GM18909 (cell line): ENCODE data around the gene PODXL.
"Not testable (repeated sequence)": the region's sequence is repeated elsewhere in the genome, so short reads cannot be mapped to it uniquely, and the experiment has no call there.

Source experiments
- ATAC-seq: cut with Tn5 transposase; IDR thresholded peaks from one replicate; pipeline ENCODE4 v1.9.1; 2021; ENCODE audit warnings: mild to moderate bottlenecking; ENCODE audit not compliant: unreplicated experiment, poor library complexity

Gene PODXL

DNA sequence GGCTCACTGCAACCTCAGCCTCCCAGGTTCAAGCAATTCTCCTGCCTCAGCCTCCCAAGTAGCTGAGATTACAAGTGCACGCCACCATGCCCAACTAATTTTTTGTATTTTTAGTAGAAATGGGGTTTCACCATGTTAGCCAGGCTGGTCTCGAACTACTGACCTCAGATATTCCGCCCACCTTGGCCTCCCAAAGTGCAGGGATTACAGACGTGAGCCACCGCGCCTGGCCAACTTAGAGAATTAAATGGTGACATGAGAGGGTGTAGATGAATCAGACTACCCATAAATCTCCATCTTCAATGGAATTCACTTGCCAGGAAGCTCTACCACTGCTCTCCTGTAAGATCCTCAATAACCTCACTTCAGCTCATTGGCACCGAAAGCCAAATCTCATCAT lies 41.0 kb downstream of the PODXL start:
- ATAC-seq = not testable (repeated sequence)

- peak; percentile 94 for ATAC-seq
Observed at GRCh38 chr7:131513245-131514061, 43.0 kb downstream of the PODXL start.

DNA sequence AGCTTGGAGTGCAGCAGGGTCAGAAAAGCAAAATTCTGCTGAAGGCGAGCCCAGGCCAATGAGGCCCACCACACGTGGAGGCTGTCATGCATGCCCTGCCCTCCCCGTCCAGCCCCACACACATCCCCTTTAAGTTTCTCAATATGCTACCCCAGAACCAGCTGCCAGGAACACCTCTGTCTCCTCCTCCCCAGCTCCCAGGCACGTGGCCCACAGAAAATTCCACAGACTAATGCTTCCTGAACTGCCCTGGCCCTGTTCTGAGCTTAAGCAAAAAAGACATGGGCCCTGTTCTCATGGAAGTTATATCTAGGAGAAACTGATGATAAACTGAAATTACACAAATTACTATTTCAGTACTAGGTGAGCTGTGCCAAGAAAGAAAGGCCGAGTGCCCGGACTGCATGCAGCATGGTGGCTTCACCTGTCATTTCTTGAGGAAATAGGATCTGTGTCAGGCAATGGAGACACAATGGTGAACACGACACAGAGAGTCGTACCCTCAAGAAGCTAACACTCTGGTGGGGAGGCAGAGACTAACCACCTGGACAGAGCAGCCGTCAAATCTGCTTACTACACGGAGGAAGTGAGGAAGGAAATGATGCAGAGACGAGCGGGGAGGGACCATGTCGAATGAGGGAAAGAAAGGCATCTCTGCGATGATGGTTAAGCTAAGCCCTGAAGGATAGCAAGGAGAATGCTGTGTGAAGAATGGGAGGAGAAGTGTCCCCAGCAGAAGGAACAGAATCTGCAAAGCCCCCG lies 44.5 kb downstream of the PODXL start:
- ATAC-seq = no peak

DNA sequence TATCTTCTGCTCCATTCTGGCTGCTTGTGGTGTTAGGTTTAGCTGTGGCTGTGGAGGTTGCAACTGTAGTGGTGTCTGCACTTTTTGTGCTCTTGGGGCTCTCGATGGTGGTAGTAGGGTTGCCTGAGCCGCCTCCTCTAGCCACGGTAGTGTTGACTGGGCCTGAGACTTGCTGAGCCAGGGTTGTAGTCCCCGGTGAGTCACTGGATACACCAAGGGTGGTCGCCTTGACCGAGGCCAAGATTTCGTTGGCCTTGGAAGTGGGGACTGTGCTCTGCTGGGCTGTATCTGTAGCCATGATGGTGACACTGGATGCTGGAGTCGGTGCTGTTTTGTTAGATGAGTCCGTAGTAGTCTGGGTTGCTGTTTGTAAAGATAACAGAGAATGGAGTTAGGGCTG lies 45.4 kb downstream of the PODXL start:
- ATAC-seq = no peak

GRCh38 chr7:131509781-131510180 lies 46.6 kb downstream of the PODXL start:
- no peak for ATAC-seq

DNA sequence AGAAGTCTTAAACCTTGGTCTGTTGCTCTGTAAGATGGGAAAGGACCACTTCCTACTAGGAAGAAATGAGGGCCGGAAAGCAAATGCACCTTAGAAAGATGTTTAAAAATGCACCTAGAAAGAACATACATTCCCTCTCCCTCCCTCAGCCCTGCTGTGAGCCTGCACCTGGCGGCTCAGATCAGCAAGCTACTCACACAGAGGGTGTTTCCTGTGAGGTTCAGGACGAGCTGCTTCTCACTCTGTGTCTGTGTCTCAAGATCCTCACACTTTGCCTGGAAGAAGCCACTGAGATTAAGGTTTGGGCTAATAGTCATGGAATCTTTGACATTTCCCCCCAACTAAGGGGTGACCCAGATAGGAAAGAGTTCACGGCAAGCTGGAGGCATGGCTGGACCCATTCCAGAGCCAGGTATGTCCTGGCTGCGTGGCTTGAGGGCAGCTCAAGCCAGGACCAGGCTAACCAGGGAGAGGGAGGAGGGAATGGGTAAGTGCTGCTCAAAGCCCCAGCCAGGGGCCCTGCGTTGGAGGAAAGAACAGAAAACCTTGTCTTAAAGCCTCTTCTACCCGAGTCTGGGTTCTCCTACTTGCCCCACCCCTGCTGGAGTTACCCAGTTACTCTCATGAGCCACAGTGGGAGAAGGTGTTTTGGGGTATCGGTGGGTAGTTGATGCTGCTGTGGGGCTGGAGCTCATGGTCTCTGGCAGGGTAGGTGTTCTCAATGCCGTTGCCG lies 47.5 kb downstream of the PODXL start:
- no peak for ATAC-seq

GRCh38 chr7:131507592-131508331 lies 48.7 kb downstream of the PODXL start:
- peak; percentile 88 for ATAC-seq

DNA sequence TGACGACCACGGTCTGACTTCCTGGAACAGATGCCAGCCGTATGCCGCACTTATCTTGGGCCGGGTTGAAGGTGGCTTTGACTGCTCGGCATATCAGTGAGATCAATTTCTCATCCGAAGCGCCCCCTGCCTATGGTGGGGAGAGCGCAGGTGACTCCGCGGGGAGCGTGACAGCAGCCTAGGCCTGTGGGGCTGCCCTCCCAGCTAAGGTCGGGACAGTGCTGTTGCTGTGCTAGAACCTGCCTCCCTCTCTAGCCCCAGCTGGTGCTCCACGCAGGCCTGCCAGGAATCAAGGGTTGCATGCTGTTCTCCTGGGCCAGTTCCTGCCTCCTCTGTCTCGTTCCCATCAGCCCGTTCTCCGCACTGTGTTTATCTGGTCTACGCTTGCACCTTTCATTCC lies 49.8 kb downstream of the PODXL start:
- no peak for ATAC-seq

DNA sequence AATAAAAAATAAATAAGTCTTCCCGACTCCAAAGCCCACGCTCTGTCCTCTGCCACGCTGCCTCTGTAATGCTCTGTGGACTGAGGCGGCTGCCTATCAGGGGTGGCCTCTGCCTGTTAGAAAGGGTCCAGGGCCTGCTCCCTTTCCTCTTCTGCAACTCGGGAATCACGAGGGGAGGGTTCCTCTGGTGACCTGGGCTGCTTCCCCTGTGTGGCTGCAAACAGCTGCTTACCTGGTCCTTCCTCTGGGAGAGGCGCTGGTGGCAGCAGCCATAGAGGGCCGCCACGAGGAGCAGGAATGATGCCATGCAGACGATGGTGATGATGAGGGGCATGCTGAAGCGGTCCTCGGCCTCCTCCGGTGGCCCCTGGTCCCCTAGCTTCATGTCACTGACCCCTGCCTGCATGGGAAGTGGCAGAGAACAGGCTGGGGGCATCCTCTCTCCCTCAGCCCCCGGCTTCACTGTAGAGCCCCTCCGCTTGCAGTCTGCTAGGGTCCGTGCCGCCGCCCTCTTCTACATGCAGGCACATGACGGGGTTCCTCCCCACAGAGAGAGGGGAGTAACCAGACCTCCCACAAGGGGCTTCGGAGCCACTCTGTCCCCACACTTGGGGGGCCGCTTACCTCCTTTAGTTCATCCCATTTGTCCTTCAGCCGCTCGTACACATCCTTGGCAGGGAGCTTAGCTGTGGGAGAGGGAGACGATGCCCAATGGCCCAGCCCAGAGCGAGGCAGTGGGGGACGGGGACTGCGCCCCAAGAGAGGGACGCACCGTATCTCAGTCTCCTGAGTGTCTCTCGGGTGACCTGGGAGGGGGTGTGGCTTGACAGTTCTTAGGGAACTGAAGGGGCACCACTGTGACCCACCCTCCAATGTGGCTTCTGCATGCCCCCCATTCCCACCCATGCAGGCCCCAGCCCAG lies 50.5 kb downstream of the PODXL start:
- no peak for ATAC-seq

- ATAC-seq = not testable (repeated sequence)
Observed at GRCh38 chr7:131505037-131505620, 51.3 kb downstream of the PODXL start.

DNA sequence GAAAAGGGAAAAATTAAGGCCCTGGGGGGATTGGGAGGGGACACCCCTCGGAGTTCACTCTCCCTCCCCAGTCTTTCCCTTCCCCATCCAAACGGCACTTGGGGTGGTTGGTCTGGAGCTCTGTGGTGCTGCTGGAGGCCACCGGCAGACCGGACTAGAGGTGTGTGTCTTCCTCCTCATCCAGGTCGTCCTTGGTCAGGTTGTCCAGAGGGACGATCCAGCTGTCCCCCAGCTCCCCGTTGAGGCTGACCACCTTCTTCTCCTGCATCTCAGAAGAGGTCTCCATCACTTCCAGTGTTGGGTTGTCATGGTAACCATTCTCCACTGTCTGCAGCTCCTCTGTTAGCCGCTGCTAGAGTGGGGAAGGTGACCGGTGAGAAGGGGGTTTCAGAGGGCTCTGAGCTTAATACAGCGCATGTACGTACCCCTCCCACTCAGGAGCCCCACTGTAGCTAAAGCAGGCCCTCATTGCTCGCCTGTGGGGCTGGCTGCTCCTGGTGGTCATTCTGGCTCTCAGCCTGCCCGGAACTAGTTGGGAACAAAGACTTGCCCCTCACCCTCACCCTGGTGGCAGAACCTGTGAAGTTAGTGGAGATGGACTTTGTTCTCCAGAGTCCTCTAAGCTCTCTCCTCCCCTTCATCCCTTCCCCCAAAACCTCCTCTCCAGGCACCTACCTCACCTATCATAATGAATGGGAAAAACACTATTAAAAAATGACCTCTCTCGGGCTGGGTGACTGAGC lies 52.1 kb downstream of the PODXL start:
- ATAC-seq = no peak

DNA sequence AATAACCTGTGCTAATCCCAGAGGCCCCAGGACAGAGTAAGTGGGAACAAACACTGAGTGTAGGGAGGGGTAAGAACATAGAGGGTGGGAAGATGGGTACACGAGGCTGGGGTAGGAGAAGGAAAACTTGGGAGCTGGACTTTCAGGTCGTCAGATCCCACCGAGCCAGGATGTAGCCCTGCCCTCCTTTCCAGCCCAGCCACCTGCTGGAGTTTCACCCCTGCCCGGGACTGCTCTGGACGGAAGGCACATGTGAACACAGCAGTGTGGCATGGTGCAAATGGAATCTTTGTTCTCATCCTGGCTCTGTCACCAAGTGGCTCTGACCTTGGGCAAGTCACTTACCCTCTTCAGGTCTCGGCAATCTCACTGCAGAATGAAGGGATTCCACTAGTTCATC lies 52.8 kb downstream of the PODXL start:
- no peak for ATAC-seq

DNA sequence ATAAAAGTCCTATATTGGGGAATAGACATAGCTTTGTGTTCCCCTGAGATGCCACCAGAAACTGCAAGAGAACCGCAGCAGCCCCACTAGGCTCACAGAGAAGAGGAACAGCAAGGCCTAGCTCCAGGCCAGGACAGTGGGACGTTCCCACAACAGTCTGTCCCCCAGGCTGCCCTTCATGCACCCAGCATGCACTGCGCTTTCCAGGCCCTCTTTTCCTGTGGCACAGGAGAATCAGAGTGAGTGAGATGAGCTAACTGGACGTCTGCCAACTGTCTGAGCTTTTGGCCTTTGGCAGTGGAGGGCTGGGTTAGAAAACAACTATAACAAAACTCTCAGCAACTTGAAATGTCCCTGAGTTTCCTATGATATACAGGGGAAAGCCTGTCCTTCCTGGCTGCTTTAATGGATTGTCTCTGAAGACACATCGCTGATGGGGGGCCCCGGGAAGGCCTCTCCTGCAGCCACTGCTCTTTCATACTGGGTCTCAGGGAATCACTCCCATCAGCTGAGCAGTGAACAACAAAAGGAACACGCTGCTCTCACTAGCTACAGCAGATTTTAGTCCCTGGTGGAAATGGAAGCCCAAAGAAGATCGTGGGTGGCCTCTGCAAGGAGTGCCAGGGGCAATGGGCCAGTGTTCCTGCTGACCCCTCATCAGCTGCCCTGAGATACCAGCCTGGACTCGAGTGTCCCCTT lies 53.5 kb downstream of the PODXL start:
- no peak for ATAC-seq

DNA sequence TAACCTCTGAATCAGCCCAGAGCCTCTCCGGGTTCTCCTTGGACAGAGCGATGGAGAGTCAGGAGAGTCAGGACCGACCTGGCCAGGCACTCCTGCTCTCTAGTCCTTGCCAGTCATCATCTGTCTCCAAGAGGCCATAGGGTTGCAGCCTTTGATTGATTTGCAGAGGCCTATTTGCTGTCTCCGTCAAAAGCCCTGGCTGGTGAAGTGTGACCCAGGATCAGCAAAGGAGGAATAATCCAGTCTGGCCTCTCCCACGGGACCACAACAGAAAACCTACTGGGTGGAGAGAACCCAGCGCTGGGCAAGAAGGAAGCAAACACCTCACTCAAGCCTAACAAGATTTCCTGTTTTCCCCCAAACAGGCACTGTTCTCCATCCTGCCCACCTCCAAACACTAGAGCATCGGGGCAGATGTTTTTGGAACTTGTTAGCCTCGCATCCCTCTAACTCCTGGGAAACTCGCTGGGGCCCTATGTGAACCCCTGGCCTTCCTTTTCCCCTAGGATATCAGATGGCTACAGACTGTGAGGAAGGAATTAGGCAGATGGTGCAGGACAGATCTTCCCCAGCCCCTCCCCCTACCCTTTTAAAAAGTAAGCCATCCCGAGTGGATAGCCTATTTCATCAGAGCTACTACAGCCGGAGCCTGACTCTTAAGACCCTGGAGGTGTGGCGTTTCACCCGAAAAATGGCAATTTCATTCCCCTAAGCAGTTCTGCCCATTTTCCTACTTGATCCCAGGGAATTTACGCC lies 54.3 kb downstream of the PODXL start:
- ATAC-seq = no peak

DNA sequence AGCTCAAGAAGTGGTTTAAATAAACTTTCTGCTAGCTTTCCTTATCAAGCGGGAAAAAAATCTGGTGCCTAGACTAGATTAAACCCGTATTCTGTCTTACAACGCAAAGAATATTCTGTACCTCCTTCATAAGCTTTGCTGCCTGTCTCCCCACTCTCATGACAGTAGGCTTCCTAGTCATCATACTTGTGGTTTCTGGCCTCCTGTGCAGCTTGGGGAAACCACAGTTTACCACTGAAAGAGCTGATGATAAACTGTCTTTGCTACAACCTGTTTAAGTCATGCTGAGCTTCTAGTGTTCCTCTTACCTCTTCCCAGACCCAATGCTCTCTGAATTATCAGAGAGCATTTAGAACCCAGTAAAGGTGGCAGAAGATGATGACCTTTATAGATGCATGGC lies 55.0 kb downstream of the PODXL start:
- peak; percentile 87 for ATAC-seq

DNA sequence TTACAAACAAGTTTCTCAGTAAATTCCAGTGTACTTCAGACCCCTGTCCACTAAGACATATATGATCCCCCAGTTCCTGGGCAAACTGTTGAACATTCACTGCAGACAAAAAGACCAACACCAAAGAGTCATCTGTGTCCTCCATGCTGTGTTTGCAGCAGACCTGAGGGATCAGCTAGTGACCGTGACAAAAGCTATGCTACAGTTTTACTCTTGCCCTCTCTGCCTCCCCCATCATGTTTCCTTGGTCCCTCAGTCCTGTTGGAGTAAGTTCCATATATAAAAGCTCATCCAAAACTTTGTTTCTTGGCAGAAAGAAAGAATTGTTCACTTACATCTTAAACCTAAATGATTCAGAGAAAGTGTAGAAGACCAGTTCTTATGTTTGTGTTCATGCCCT lies 56.1 kb downstream of the PODXL start:
- no peak for ATAC-seq

DNA sequence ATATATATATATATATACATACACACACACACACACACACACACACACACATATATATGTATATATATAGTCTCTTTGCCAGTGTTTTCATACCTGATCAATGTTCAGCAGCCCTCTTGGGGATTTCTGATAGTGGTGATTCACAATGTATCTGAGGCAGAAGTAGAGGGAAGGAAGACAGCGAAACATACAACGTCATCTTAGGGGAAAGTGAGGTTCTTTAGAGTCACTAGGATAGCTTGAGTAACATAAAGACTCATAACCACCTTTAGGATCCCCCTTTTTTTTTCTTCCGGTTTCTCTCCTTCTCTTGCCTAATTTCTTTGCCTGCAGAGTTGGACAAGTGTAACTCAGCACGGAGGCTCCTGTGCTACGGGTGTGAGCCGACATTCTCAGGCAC lies 56.6 kb downstream of the PODXL start:
- ATAC-seq = no peak
